Muscle of arm (tissue), 12 donors: Measurements from ENCODE around the gene CCDC106. TPM values are rescaled to one million over a fixed set of nuclear protein-coding genes. Genes with fewer than 3 reads are reported as not detected.

ENCODE experiments used
- DNase-seq: peaks from one replicate; pipeline ENCODE4 v3.0.0-alpha.2; 2013
- polyA plus RNA-seq, 12 donors: library from polyadenylated mRNA; unstranded; fragments of 120-200 nt; gene quantifications; one replicate each; pipeline ENCODE4 v1.2.1, GENCODE V29; 2013; ENCODE audit not compliant: insufficient read length in 12 of 12

The CCDC106 gene
- polyA plus RNA-seq, 12 donors: 10.1 to 17.1 (median 11.7) TPM; not detected in 1

GRCh38 chr19:55650126-55650557 lies 2.1 kb downstream of the CCDC106 start:
- no peak for DNase-seq

GRCh38 chr19:55650602-55651230 lies 2.7 kb downstream of the CCDC106 start:
- DNase-seq: no peak

- no peak for DNase-seq
Observed at GRCh38 chr19:55651236-55651635, 3.2 kb downstream of the CCDC106 start.

- no peak for DNase-seq
Observed at GRCh38 chr19:55652311-55653128, 4.5 kb downstream of the CCDC106 start.

GRCh38 chr19:55653651-55654322 lies 5.8 kb downstream of the CCDC106 start:
- DNase-seq: peak; percentile 100

- DNase-seq: peak; percentile 100
Observed at GRCh38 chr19:55654323-55654867, 6.4 kb downstream of the CCDC106 start.

GRCh38 chr19:55654868-55655647 lies 7.0 kb downstream of the CCDC106 start, which contains the start of gene U2AF2:
Gene U2AF2 (plus strand): TSS chr19:55655035. CDS start chr19:55655105, 70 bp downstream.
- peak; percentile 81 for DNase-seq

GRCh38 chr19:55655648-55656040 lies 7.6 kb downstream of the CCDC106 start:
- no peak for DNase-seq

- DNase-seq: no peak
Observed at GRCh38 chr19:55656552-55656951, 8.5 kb downstream of the CCDC106 start.

- DNase-seq: no peak
Observed at GRCh38 chr19:55656988-55657747, 9.2 kb downstream of the CCDC106 start.

- DNase-seq: no peak
Observed at GRCh38 chr19:55658846-55659459, 10.9 kb downstream of the CCDC106 start.

GRCh38 chr19:55659822-55660221 lies 11.8 kb downstream of the CCDC106 start:
- DNase-seq: no peak

- no peak for DNase-seq
Observed at GRCh38 chr19:55660404-55660803, 12.4 kb downstream of the CCDC106 start.

- no peak for DNase-seq
Observed at GRCh38 chr19:55660991-55661390, 13.0 kb downstream of the CCDC106 start.

GRCh38 chr19:55661826-55662225 lies 13.8 kb downstream of the CCDC106 start:
- no peak for DNase-seq

- no peak for DNase-seq
Observed at GRCh38 chr19:55663846-55664536, 16.0 kb downstream of the CCDC106 start.

- DNase-seq: no peak
Observed at GRCh38 chr19:55666343-55667005, 18.5 kb downstream of the CCDC106 start.

GRCh38 chr19:55667006-55667381 lies 19.0 kb downstream of the CCDC106 start:
- no peak for DNase-seq

- no peak for DNase-seq
Observed at GRCh38 chr19:55667511-55667910, 19.5 kb downstream of the CCDC106 start.
